Measurements from ENCODE around the gene CRIP3. TPM values are rescaled to one million over a fixed set of nuclear protein-coding genes. Genes with fewer than 3 reads are reported as not detected.

The CRIP3 gene
- total and polyA plus RNA-seq, 10 of the 15 experiments (the other 5 are each of a cell fraction or from before 2014, with no cell fraction given), result 1.5 to 9.2 (median 2.2) TPM

GRCh38 chr6:43331470-43331869 is 22.8 kb upstream of the CRIP3 start (continued):
- TF ChIP-seq BCL3 (IDR thresholded peaks at IDR 0.05; ENCODE audit: borderline replicate concordance, insufficient read depth, low read depth, low read length, poor library complexity, severe bottlenecking), result no peak
- no peak for TF ChIP-seq CUX1 (IDR thresholded peaks at IDR 0.05; ENCODE audit: insufficient replicate concordance, low read depth, low read length)
- TF ChIP-seq IKZF1 (conservative IDR thresholded peaks at IDR 0.05), result no peak
- TF ChIP-seq JUNB (IDR thresholded peaks at IDR 0.05), result no peak

GRCh38 chr6:43328528-43328927 is 19.9 kb upstream of the CRIP3 start:
- POLR2A ChIA-PET, result interaction anchor here (1.2 to 1.9 kb wide), 3 partner anchors 10 to 12 kb away, joined by 4 to 5 read pairs (median 4); no protein-coding TSS in a partner anchor
- Histone ChIP-seq H3K4me1 (ENCODE audit: control insufficient read depth, insufficient read depth, low read length) (no peaks in the 10 kb centered on the region), H3K27ac (ENCODE audit: control insufficient read depth, insufficient read depth) (no peak overlapping the region), H3K27me3 (replicated peaks in 1 of 2; ENCODE audit: control insufficient read depth in 2 of 2, insufficient read depth in 2 of 2, low read length in 1 of 2) (no peaks in the 10 kb centered on the region), H3K36me3 (ENCODE audit: control insufficient read depth in 2 of 2, insufficient read depth in 2 of 2, low read length in 1 of 2) (peaks cover 0 to 7% of the 10 kb centered on the region in 2 experiments; a peak in 2 of 4 replicates), H3K9ac (ENCODE audit: control insufficient read depth, insufficient read depth, low read length) (no peak overlapping the region), H3K9me3 (replicated peaks; ENCODE audit: control insufficient read depth, insufficient read depth, low read length) (peaks cover 2% of the 10 kb centered on the region; the same call in 2 of the 3 replicates), H3K4me2 (ENCODE audit: control insufficient read depth, insufficient read depth) (no peak overlapping the region), H3K4me3 (no peak overlapping the region), H3K79me2 (ENCODE audit: control insufficient read depth, insufficient read depth, low read length) (no peaks in the 10 kb centered on the region), H2AFZ (ENCODE audit: control insufficient read depth, low read depth, low read length) (no peak overlapping the region), H4K20me1 (ENCODE audit: control insufficient read depth, insufficient read depth) (no peaks in the 10 kb centered on the region)
- 17% methylated on average over 1 of the region's 1 CpG for WGBS (ENCODE audit: insufficient coverage, insufficient replicate concordance, low lambda C conversion rate, missing lambda C conversion rate)
- DNase-seq (ENCODE audit: low read depth, low spot score), result no peak
- no peak for FAIRE-seq
- in situ Hi-C loops (cut with MboI), result no loop called here
- intact Hi-C loops (cut with micrococcal nuclease; ENCODE audit: unreplicated experiment), result no loop called here
- no TSS peak for BruUV-seq (replicated peaks)
- RAD21 ChIA-PET (ENCODE audit: unreplicated experiment), result no interaction called here
- ATAC-seq, result no peak
- SMC1A ChIA-PET (ENCODE audit: uncharacterized antibody, unreplicated experiment), result interaction anchor here (1.1 to 2.1 kb wide), 4 partner anchors 9 to 20 kb away, joined by 3 to 9 read pairs (median 5); partner anchors contain the start of gene CRIP3
- CTCF ChIA-PET, result interaction anchor here (0.7 to 9.3 kb wide), 5 partner anchors 8 to 69 kb away, joined by 3 to 83 read pairs (median 4); partner anchors contain the start of gene CRIP3
- no peak for TF ChIP-seq PBX3 (IDR thresholded peaks at IDR 0.05; ENCODE audit: insufficient replicate concordance, low read depth, low read length)
- no peak for TF ChIP-seq SRF (IDR thresholded peaks at IDR 0.05; ENCODE audit: low read depth in 2 of 2, low read length in 2 of 2)
- no peak for TF ChIP-seq RAD51 (IDR thresholded peaks at IDR 0.05)
- TF ChIP-seq TCF7 (IDR thresholded peaks at IDR 0.05; ENCODE audit: borderline replicate concordance), result no peak
- TF ChIP-seq ZBTB33 (IDR thresholded peaks at IDR 0.05), result no peak
- no peak for TF ChIP-seq HDGF (IDR thresholded peaks at IDR 0.05)
- no peak for TF ChIP-seq KLF5 (IDR thresholded peaks at IDR 0.05; ENCODE audit: partially characterized antibody)
